Measurements from ENCODE around the gene MESP2.

GRCh38 chr15:89824607-89824867, 48.4 kb downstream of the MESP2 start:
- TF ChIP-seq, protein P1, sequence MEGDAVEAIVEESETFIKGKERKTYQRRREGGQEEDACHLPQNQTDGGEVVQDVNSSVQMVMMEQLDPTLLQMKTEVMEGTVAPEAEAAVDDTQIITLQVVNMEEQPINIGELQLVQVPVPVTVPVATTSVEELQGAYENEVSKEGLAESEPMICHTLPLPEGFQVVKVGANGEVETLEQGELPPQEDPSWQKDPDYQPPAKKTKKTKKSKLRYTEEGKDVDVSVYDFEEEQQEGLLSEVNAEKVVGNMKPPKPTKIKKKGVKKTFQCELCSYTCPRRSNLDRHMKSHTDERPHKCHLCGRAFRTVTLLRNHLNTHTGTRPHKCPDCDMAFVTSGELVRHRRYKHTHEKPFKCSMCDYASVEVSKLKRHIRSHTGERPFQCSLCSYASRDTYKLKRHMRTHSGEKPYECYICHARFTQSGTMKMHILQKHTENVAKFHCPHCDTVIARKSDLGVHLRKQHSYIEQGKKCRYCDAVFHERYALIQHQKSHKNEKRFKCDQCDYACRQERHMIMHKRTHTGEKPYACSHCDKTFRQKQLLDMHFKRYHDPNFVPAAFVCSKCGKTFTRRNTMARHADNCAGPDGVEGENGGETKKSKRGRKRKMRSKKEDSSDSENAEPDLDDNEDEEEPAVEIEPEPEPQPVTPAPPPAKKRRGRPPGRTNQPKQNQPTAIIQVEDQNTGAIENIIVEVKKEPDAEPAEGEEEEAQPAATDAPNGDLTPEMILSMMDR (IDR thresholded peaks at IDR 0.05; ENCODE audit: poor library complexity): no peak
- no peak for TF ChIP-seq EZH2 (IDR thresholded peaks at IDR 0.05; ENCODE audit: borderline replicate concordance)

Measured in hepatocyte (in vitro differentiated cells).